Activated gamma-delta T cell treated with anti-CD3 and anti-CD28 coated beads, Interleukin-2, amount 50 U/mL, for 16 hours (primary cell): ENCODE results near the gene GBF1.
"Not testable (repeated sequence)": the region's sequence is repeated elsewhere in the genome, so short reads cannot be mapped to it uniquely, and the experiment has no call there.

Source experiments
- DNase-seq: peaks from one replicate; pipeline ENCODE4 v3.0.0-alpha.2; 2020; ENCODE audit warnings: low read depth

GBF1 gene

GRCh38 chr10:102274062-102274461 lies 28.7 kb downstream of the GBF1 start:
- no peak for DNase-seq

- DNase-seq: no peak
Observed at GRCh38 chr10:102275343-102275742, 30.0 kb downstream of the GBF1 start.

DNA sequence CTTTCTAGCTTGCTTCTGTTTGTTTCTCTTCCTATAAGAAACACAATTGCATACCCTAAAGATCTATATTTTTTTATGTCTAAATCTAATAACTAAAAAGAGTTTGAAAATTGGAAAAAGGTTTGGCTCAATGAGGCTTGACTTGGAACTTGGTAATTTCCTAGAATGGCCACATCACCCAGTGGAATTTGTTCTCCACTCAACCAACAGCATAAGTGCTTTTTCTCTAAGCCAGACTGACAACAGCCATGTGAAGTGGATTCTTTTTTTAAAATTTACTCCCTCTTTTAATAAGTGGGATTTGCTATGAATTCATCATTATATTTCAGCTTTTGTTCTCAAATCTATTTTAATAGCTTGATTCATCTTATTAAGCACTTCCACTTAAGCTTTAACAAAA lies 33.8 kb downstream of the GBF1 start:
- no peak for DNase-seq

- no peak for DNase-seq
Observed at GRCh38 chr10:102280397-102281101, 35.2 kb downstream of the GBF1 start.

- no peak for DNase-seq
Observed at GRCh38 chr10:102281102-102281487, 35.8 kb downstream of the GBF1 start.

DNA sequence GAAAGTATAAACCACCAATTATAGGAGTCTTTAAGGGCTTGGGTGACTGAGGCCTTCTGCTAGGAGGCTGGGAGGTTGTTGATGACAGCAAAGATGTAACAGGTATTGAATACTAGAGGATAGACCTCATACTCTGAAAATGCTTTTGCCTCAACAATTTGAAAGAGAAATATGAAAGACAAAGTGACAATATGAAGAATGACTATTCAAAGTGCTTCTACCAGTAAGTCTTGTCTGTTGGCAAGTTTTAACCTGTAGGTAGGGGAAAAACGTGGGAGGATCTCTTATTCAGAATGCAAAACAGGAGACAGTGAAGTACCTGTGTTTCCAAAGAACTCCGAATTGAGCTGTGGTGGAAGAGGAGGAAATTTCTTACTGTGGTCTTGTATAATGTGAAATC lies 38.2 kb downstream of the GBF1 start:
- DNase-seq: no peak

DNA sequence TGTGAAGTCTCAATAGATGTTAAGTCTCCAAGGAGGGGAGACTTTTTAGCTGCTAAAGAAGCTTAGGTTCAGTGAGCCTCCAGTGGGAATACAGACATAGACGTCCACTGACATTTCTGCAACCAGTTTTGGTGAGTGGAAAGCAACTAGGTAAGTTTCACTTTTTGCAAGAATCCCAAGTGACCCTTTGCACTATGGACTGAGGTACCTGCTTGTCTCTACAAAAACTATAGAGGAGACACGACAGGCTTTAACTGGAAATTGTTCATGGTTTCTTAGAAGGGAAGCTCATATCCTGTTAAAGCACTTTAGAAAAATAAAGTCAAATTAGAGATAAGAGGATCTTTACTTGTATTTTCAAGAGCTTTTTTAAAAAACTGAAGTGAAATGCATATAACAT lies 38.6 kb downstream of the GBF1 start:
- DNase-seq: no peak

DNA sequence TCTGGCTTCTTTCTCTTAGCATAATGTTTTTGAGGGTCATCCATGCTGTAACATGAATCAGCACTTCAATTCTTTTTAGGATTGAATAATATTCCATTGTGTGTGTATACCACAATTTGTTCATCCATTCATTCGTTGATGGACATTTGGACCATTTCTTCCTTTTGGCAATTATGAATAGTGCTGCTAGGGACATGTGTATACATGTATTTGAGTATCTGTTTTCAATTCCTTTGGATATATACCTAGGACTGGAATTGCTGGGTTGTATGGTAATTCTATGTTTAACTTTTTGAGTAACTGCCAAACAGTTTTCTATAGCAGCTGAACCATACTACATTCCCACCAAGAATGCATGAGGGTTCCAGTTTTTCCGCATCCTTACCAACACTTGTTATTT lies 39.2 kb downstream of the GBF1 start:
- DNase-seq: no peak

- DNase-seq: no peak
Observed at GRCh38 chr10:102285133-102285532, 39.8 kb downstream of the GBF1 start.

DNA sequence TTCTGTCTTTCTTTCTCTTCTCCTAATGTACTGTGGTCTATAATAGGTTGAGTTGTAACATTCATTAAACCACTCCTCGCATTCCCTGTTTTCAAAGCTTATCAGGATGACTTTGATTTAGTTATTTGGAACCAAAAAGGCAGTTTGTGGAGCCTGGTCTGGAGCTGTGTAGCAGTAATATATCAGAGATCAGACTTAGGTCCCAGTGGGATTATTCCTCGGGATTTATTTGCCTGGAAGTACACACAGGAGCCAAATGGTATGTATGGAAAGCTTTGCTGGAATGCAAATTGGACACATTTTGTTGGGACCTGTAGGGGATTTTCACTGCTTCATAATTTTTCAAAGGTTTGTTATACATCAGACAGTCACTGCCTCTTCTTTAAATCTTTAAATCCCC lies 40.9 kb downstream of the GBF1 start:
- no peak for DNase-seq

GRCh38 chr10:102287538-102287937 lies 42.2 kb downstream of the GBF1 start:
- DNase-seq: no peak

DNA sequence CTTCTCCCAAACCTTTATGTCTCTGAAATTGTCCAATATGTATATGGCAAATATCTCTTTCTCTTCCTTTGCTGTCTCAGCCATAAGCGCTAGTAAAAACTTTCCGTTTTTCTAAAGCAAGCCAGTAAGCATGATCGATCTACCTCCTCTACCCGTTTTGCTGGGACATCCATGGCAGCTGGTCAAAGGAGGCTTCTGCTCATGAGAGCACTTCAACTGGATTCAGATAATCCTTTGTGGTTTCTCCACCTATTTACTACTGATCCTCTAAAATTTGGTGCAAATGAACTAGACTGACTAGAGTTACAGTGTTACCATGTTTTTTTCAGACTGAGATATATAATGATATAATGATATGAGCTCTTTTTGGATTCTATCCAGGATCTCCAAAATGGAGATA lies 42.7 kb downstream of the GBF1 start:
- no peak for DNase-seq

DNA sequence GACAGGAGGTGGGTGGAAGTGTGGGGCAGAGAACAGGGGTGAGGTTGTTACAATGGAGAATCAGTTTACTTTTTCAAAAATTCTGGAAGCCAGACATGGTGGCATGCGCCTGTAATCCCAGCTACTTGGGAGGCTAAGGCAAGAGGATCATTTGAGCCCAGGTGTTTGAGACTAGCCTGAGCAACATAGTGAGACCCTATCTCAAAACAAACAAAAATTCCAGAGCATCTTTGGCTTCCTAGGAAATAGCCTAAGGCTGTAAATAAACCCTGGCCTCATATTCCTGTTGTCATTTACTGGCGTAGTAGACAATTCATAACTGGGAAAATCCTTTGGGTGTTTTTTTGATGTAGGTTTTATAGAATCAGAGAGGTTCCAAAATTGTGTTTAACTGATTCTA lies 44.0 kb downstream of the GBF1 start:
- no peak for DNase-seq

DNA sequence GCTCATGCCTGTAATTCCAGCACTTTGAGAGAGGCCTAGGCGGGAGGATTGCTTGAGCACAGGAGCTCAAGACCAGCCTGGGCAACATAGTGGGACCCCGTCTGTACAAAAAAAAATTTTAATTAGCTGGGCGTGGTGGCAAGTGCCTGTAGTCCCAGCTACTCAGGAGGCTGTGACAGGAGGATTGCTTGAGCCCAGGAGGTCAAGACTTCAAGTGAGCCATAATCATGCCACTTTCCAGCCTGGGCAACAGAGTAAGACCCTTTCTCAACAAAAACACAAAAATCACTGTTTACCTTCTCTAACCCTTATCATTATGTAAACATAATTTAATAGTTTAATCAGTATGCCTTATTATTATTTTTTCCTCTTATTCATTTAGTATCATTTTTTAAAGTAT lies 44.5 kb downstream of the GBF1 start:
- no peak for DNase-seq

GRCh38 chr10:102291221-102291905 lies 46.0 kb downstream of the GBF1 start:
- no peak for DNase-seq

DNA sequence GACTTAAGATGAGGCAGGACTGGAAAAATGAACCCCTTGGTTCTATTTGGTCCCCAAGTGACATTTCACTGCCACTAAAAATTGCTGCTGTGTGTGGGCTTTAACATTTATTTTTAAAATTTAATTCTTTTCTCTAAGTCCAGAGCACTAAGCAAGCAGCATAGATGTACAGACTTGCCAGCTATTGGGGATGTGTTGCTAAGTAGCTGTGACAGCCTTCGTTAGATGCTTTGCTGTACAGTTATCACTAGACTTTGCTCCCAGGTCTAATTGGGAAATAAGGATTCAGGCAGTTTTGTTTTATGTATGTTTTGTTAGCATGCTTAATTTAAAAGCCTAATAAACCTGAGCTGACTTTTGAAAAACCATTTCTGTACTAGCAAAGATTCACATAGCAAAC lies 51.8 kb downstream of the GBF1 start:
- DNase-seq: no peak

GRCh38 chr10:102298899-102299298 lies 53.6 kb downstream of the GBF1 start:
- no peak for DNase-seq

DNA sequence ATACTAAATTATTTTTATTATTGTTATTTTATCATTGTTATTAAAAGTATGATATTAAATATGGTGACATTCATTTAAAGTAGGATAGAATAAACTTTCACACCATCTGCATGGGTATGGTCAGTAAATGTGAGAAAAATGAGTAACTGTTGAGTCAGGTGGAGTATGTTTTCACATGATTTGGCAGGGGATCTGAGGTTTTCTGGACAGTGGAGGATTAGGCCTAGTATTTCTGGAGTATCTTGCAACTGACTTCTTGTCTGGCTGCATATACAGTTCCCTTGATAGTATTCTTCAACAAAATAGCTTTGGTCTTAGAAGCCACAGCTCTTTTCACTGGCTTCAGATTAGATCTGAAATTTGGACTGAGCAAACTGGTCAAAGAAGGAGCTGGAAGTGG lies 54.5 kb downstream of the GBF1 start:
- no peak for DNase-seq

DNA sequence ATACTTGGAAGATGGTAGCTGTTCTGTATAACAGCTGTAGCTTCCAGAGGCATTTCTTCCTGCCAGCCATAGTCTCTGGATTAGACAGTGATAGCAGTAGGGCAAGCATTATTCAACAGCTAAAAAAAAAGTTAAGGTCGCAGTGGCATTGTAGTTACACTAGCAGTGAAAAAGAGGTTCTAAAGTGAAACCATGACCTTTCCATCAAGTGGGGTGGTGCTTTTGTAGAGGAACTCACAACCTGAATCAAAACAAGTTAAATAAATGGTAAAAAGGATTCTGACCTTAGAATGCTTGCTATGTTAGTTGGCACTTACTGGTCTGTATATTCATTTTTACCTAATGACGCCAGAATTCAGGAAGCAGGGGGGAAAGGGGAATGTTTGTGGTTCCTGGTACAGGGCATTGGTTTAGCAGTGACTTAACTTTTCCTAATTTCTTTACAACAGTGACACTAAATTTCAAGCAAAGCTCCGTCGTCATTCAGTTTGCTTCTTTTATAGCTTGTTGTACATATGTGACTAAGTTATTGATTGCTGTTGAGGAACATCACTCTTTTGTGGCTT lies 55.0 kb downstream of the GBF1 start:
- no peak for DNase-seq

GRCh38 chr10:102300912-102301311 lies 55.6 kb downstream of the GBF1 start:
- not testable (repeated sequence) for DNase-seq

DNA sequence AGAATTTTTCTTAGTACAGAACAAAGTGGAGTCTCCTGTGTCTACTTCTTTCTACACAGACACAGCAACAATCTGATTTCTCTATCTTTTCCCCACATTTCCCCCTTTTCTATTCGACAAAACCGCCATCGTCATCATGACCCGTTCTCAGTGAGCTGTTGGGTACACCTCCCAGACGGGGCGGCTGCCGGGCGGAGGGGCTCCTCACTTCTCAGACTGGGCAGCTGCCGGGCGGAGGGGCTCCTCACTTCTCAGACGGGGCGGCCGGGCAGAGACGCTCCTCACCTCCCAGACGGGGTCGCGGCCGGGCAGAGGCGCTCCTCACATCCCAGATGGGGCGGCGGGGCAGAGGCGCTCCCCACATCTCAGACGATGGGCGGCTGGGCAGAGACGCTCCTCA lies 56.0 kb downstream of the GBF1 start:
- DNase-seq: not testable (repeated sequence)

- no peak for DNase-seq
Observed at GRCh38 chr10:102302611-102303010, 57.3 kb downstream of the GBF1 start.

DNA sequence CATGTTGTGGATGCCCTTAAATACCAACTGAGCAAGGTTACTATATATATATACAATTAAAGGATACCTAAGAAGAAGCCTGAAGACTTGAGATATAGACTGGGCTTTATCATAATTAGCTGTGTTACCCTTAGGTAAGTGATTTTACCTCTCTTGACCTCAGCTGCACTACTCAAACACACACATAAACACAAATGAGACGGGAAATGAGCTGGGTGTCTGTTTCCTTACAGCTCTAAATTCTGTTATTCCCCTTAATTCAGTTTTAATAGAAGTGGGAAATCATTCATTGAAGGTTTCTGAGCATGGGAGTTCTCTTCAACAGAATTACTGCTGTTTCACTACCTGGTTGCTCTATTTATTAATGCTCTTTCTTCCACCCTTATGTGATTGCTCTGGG lies 60.7 kb downstream of the GBF1 start:
- no peak for DNase-seq

DNA sequence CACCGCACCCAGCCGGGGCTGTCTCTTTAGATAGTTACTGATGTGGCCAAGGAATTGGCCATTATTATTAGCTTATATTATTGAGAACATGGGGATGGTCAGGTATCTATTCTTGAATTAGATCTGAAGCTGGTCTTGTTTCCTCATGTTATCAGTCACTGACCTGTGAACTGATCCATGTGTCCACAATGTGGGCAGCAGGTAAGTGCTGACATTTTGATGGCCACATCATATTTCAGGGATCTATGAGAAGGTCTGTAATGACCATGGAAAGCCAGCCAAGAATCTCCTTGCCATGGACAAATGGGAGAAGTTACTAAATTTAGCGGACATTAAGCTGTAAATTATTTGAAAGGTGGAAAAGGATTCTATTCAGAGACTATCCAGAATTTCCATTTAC lies 61.4 kb downstream of the GBF1 start:
- no peak for DNase-seq
